H1 (cell line): ENCODE measurements around the gene SLC2A5. TPM values are rescaled to one million over a fixed set of nuclear protein-coding genes. Genes with fewer than 3 reads are reported as not detected.

Experiments used
- CHD1 ChIP-seq: IDR thresholded peaks from 2 replicates; pipeline ENCODE4 v1.6.1; 2012; ENCODE audit warnings: low read depth, low read length, improper control_type of control experiment
- EZH2 ChIP-seq: fragments of 200-600 bp; sonication (generic); IDR thresholded peaks from 2 replicates; pipeline ENCODE4 v1.7.1; 2012; ENCODE audit warnings: low read depth, mild to moderate bottlenecking, moderate library complexity, low read length, inconsistent platforms; ENCODE audit not compliant: severe bottlenecking
- SAP30 ChIP-seq: fragments of 300-600 bp; sonication (generic); IDR thresholded peaks from 2 replicates; pipeline ENCODE4 v1.7.1; 2012; ENCODE audit warnings: low read length, moderate library complexity, mild to moderate bottlenecking, inconsistent platforms; ENCODE audit not compliant: insufficient read depth, insufficient replicate concordance
- SIN3A ChIP-seq, 2 experiments: IDR thresholded peaks in 1 of 2; conservative IDR thresholded peaks in 1 of 2; 2 replicates each; pipeline ENCODE4 v1.6.1; 2011 to 2012; ENCODE audit warnings: low read length in 2 of 2, improper control_type of control experiment in 1 of 2, low read depth in 1 of 2, mild to moderate bottlenecking in 1 of 2
- polyA plus RNA-seq, 7 experiments: library from polyadenylated mRNA; depleted of rRNA in 3 of 7; stranded (reverse) in 5 of 7; unstranded in 2 of 7; fragments of >200 nt in 5 of 7; fragments of 200-250 nt in 2 of 7; gene quantifications; 1 replicate in 5 of 7; 2 replicates in 1 of 7; 4 replicates in 1 of 7; pipeline versions ENCODE4 v1.2.1 to v1.2.3, GENCODE V29; 2011 to 2013; ENCODE audit warnings: missing spikeins in 2 of 7, mixed read lengths in 2 of 7
- total RNA-seq: library from RNA; stranded (reverse); fragmentation: NEBNext Ultra II Directional; extraction: Animal tissue kit (Norgen Biotek cat#: 25700); gene quantifications from 2 replicates; pipeline ENCODE4 v1.2.1, GENCODE V29; 2021
- TF ChIP-seq, protein P1 (sequence below): fragments of 300-600 bp; sonication (generic); IDR thresholded peaks from 2 replicates; pipeline ENCODE4 v1.7.1; 2012; ENCODE audit warnings: low read length, moderate library complexity, mild to moderate bottlenecking, inconsistent platforms; ENCODE audit not compliant: insufficient replicate concordance
- TF ChIP-seq, protein P2 (sequence below): IDR thresholded peaks from 2 replicates; pipeline ENCODE4 v1.6.1; 2012; ENCODE audit warnings: low read length, inconsistent platforms

Gene SLC2A5
- total and polyA plus RNA-seq, 2 of the 8 experiments (the other 6 are each of a cell fraction or from before 2014, with no cell fraction given) = 0.12 TPM; not detected in 1

DNA sequence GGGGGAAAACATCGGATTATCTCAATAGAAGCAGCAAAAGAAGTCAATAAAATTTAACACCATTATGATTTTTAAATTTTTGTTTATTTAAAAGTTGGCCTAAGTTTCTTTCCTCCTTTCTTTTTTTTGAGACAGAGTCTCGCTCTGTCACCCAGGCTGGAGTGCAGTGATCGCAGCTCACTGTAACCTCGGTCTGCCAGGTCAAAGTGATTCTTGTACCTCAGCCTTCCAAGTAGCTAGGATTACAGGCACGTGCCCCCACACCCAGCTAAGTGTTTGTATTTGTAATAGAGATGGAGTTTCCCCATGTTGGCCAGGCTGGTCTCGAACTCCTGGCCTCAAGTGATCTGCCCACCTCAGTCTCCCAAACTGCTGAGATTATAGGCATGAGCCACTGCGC, 20.9 kb downstream of the SLC2A5 start (continued):
- TF ChIP-seq, protein P1, sequence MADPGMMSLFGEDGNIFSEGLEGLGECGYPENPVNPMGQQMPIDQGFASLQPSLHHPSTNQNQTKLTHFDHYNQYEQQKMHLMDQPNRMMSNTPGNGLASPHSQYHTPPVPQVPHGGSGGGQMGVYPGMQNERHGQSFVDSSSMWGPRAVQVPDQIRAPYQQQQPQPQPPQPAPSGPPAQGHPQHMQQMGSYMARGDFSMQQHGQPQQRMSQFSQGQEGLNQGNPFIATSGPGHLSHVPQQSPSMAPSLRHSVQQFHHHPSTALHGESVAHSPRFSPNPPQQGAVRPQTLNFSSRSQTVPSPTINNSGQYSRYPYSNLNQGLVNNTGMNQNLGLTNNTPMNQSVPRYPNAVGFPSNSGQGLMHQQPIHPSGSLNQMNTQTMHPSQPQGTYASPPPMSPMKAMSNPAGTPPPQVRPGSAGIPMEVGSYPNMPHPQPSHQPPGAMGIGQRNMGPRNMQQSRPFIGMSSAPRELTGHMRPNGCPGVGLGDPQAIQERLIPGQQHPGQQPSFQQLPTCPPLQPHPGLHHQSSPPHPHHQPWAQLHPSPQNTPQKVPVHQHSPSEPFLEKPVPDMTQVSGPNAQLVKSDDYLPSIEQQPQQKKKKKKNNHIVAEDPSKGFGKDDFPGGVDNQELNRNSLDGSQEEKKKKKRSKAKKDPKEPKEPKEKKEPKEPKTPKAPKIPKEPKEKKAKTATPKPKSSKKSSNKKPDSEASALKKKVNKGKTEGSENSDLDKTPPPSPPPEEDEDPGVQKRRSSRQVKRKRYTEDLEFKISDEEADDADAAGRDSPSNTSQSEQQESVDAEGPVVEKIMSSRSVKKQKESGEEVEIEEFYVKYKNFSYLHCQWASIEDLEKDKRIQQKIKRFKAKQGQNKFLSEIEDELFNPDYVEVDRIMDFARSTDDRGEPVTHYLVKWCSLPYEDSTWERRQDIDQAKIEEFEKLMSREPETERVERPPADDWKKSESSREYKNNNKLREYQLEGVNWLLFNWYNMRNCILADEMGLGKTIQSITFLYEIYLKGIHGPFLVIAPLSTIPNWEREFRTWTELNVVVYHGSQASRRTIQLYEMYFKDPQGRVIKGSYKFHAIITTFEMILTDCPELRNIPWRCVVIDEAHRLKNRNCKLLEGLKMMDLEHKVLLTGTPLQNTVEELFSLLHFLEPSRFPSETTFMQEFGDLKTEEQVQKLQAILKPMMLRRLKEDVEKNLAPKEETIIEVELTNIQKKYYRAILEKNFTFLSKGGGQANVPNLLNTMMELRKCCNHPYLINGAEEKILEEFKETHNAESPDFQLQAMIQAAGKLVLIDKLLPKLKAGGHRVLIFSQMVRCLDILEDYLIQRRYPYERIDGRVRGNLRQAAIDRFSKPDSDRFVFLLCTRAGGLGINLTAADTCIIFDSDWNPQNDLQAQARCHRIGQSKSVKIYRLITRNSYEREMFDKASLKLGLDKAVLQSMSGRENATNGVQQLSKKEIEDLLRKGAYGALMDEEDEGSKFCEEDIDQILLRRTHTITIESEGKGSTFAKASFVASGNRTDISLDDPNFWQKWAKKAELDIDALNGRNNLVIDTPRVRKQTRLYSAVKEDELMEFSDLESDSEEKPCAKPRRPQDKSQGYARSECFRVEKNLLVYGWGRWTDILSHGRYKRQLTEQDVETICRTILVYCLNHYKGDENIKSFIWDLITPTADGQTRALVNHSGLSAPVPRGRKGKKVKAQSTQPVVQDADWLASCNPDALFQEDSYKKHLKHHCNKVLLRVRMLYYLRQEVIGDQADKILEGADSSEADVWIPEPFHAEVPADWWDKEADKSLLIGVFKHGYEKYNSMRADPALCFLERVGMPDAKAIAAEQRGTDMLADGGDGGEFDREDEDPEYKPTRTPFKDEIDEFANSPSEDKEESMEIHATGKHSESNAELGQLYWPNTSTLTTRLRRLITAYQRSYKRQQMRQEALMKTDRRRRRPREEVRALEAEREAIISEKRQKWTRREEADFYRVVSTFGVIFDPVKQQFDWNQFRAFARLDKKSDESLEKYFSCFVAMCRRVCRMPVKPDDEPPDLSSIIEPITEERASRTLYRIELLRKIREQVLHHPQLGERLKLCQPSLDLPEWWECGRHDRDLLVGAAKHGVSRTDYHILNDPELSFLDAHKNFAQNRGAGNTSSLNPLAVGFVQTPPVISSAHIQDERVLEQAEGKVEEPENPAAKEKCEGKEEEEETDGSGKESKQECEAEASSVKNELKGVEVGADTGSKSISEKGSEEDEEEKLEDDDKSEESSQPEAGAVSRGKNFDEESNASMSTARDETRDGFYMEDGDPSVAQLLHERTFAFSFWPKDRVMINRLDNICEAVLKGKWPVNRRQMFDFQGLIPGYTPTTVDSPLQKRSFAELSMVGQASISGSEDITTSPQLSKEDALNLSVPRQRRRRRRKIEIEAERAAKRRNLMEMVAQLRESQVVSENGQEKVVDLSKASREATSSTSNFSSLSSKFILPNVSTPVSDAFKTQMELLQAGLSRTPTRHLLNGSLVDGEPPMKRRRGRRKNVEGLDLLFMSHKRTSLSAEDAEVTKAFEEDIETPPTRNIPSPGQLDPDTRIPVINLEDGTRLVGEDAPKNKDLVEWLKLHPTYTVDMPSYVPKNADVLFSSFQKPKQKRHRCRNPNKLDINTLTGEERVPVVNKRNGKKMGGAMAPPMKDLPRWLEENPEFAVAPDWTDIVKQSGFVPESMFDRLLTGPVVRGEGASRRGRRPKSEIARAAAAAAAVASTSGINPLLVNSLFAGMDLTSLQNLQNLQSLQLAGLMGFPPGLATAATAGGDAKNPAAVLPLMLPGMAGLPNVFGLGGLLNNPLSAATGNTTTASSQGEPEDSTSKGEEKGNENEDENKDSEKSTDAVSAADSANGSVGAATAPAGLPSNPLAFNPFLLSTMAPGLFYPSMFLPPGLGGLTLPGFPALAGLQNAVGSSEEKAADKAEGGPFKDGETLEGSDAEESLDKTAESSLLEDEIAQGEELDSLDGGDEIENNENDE = no peak
- TF ChIP-seq, protein P2, sequence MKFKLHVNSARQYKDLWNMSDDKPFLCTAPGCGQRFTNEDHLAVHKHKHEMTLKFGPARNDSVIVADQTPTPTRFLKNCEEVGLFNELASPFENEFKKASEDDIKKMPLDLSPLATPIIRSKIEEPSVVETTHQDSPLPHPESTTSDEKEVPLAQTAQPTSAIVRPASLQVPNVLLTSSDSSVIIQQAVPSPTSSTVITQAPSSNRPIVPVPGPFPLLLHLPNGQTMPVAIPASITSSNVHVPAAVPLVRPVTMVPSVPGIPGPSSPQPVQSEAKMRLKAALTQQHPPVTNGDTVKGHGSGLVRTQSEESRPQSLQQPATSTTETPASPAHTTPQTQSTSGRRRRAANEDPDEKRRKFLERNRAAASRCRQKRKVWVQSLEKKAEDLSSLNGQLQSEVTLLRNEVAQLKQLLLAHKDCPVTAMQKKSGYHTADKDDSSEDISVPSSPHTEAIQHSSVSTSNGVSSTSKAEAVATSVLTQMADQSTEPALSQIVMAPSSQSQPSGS = no peak
- TF ChIP-seq CHD1 (no peak), EZH2 (no peak), SIN3A (conservative IDR thresholded peaks at IDR 0.05 in 1 of 2, IDR thresholded peaks at IDR 0.05 in 1 of 2; ENCODE audit: low read depth in 1 of 2, low read length in 2 of 2) (no peak), SAP30 (no peak)
